Suprapubic skin (tissue), 4 donors: ENCODE results near the gene GNRHR.

Experiments
- EP300 ChIP-seq: sonication (generic); formaldehyde crosslinking; IDR thresholded peaks from one replicate; pipeline ENCODE4 v1.6.1; 2017; ENCODE audit warnings: antibody characterized with exemption
- POLR2A ChIP-seq, 2 donors: fragments of 450-650 bp; IDR thresholded peaks; one replicate each; pipeline ENCODE4 v1.6.1; 2017; ENCODE audit warnings: antibody characterized with exemption in 2 of 2, mild to moderate bottlenecking in 2 of 2, moderate library complexity in 2 of 2
- POLR2AphosphoS5 ChIP-seq, 3 donors: sonication (generic); formaldehyde crosslinking; IDR thresholded peaks; one replicate each; pipeline ENCODE4 v1.6.1; 2017; ENCODE audit warnings: antibody characterized with exemption in 3 of 3
- TF ChIP-seq, protein P1 (sequence below), 2 donors: fragments of 200-600 bp in 1 of 2; fragments of 450-650 bp in 1 of 2; sonication (generic) in 1 of 2; IDR thresholded peaks; one replicate each; pipeline ENCODE4 v1.5.1; 2016 to 2019; ENCODE audit warnings: antibody characterized with exemption in 2 of 2, mild to moderate bottlenecking in 1 of 2, moderate library complexity in 1 of 2

DNA sequence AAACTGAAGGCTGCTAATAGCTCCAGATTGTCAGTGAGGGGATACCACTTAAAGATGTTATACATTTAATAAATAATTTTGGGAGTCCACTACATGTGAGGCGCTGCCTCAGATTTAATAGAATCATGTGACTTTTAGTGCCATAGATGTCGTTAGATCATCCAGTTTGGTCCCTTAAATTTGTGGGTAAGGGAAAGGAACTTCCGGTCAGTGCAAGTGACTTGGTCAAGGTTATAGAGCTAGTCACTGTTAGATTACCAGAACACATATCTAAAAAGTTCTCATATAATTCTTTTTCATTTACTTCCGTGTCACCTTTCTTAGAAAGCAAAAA lies 52.7 kb downstream of the GNRHR start:
- TF ChIP-seq, protein P1, sequence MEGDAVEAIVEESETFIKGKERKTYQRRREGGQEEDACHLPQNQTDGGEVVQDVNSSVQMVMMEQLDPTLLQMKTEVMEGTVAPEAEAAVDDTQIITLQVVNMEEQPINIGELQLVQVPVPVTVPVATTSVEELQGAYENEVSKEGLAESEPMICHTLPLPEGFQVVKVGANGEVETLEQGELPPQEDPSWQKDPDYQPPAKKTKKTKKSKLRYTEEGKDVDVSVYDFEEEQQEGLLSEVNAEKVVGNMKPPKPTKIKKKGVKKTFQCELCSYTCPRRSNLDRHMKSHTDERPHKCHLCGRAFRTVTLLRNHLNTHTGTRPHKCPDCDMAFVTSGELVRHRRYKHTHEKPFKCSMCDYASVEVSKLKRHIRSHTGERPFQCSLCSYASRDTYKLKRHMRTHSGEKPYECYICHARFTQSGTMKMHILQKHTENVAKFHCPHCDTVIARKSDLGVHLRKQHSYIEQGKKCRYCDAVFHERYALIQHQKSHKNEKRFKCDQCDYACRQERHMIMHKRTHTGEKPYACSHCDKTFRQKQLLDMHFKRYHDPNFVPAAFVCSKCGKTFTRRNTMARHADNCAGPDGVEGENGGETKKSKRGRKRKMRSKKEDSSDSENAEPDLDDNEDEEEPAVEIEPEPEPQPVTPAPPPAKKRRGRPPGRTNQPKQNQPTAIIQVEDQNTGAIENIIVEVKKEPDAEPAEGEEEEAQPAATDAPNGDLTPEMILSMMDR (IDR thresholded peaks at IDR 0.05) = no peak
- TF ChIP-seq POLR2A (IDR thresholded peaks at IDR 0.05) = no peak
- no peak for TF ChIP-seq EP300
- no peak for TF ChIP-seq POLR2AphosphoS5 (IDR thresholded peaks at IDR 0.05)
